ENCODE measurements around the gene KCNJ10. TPM values are rescaled to one million over a fixed set of nuclear protein-coding genes. Genes with fewer than 3 reads are reported as not detected.

KCNJ10 gene
- polyA plus RNA-seq, 1 donor: 22.2 TPM

GRCh38 chr1:160085686-160086455 lies 15.9 kb upstream of the KCNJ10 start:
- DNase-seq: no peak

DNA sequence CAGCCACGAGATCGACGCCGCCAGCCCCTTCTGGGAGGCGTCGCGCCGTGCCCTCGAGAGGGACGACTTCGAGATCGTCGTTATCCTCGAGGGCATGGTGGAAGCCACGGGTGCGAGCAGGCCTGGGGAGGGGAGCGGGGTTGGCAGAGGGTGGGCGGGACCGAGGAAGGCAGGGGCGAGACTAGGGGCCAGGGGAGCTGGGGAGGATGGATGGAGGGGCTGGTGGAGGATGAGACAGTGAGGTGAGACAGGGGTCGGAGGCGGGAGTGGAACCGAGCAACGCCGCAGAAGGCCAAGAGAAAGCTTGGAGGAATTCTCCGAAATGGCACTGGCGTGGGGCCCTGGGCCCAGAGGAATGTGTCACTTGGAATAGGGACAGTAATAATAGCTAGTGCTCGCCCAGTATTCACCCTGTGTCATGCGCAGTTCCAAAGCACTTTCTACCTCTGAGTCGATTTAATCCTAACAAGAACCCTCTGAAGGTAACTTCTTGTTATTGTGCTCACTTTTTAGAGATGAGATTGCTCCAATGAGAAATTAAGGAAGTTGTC lies 14.9 kb upstream of the KCNJ10 start:
- no peak for DNase-seq

- peak; percentile 74 for DNase-seq
These were observed 14.2 kb upstream of the KCNJ10 start for GRCh38 chr1:160083968-160084770.

GRCh38 chr1:160082926-160083325 lies 13.0 kb upstream of the KCNJ10 start:
- no peak for DNase-seq

DNA sequence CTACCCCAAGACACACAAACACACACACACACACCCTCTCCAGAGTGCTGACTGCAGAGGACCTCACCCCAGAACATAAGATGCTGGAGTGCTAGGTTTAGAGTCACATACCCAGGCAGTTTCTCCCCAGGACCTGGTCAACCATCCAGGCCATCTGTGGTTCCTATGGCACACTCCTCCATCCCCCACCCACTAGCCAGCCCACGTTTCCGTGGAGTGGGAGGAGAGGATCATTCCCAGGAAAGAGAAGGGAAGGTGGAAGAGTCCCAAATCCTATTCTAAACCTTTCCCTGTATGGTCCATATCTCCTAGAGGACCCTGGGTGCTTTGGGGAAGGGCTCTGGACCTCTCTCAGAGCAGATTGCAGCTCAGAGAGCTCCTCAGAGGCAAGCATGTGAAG lies 12.5 kb upstream of the KCNJ10 start:
- no peak for DNase-seq

- DNase-seq: no peak
These were observed 11.4 kb upstream of the KCNJ10 start, which contains the start of gene KCNJ9 for GRCh38 chr1:160081261-160081936. Gene KCNJ9 (plus strand): TSS chr1:160081538. CDS start chr1:160084031, 2,493 bp downstream.

GRCh38 chr1:160080381-160081100 lies 10.6 kb upstream of the KCNJ10 start:
- no peak for DNase-seq

GRCh38 chr1:160079448-160079847 lies 9.5 kb upstream of the KCNJ10 start:
- no peak for DNase-seq

DNA sequence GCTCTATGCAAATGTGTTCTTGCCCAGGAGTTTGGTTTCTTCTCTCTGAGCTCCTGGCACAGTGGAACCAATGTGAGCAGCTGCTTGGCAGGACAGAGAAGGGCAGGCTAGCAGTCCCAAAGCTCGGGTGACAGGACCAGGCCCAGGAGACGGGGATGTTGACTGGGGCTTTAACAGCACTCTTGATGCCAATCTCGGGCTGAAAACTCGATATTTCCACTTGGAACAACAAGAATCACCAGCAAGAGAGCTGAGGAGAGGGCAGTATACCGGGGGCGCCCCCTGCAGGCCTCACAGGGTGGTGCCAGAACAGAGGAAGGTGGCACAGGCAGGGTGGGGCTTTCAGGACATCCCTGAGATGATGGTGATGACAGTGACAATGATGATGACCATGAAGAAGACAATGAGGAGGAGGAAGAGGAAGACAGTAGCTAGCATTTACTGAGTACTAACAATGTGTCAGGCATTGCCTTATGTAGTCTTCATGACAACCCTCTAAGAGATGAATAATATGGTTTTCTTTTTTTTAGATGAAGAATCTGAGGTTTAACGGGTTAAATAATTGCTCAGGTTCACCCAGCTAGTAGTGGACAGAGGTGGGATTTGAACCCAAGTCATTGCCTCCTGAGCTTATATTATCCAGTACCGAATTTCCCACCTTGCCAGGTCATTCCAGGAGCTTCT lies 8.7 kb upstream of the KCNJ10 start:
- DNase-seq: no peak

GRCh38 chr1:160077486-160077885 lies 7.5 kb upstream of the KCNJ10 start:
- DNase-seq: no peak

GRCh38 chr1:160076295-160076694 lies 6.3 kb upstream of the KCNJ10 start:
- no peak for DNase-seq

GRCh38 chr1:160075836-160076235 lies 5.9 kb upstream of the KCNJ10 start:
- DNase-seq: no peak

DNA sequence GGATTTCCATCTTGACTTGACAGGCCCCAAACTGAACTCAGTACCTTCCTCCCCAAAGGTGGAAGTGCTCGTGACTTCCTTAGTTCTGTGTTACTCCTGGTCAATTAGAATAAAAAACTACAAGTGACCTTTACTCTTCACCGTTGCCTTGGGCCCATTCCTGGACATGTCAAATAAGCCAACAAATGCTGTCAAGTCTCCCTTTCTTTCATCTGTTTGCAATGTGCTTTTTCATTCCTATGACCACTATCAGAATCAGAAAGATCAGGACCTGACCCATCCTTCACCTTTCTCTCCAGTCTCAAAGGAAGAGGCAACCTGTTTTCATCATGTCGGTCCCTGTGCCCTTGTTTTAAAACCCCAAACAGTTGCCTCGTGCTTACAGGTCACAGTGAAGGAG lies 4.9 kb upstream of the KCNJ10 start:
- DNase-seq: no peak

DNA sequence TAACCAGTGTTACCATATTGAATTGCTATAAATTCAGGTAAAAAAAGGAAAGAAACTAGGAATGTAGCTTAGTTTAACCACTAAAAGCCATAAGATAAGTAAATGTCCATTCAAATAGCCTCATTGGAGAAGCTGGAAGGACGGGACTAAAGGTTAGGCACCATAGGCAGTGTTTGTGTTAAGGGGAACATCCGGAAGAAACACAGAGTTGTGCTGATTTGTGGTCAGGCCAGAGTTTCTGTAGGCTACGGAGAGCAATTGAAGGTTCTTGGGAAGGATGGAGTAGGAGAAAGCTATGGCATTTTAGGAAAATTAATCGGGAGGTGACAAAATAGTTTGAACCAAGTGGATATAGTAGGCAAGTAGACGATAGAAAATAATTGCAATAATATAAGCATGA lies 1.3 kb upstream of the KCNJ10 start:
- no peak for DNase-seq

- DNase-seq: peak; percentile 61
These were observed 543 bp upstream of the KCNJ10 start for GRCh38 chr1:160070243-160071163.

GRCh38 chr1:160068225-160068624 lies 1.7 kb downstream of the KCNJ10 start:
- DNase-seq: no peak

GRCh38 chr1:160066829-160067745 lies 2.9 kb downstream of the KCNJ10 start:
- DNase-seq: no peak

GRCh38 chr1:160064746-160065145 lies 5.2 kb downstream of the KCNJ10 start:
- DNase-seq: no peak

GRCh38 chr1:160064164-160064563 lies 5.8 kb downstream of the KCNJ10 start:
- no peak for DNase-seq
